HEK293T (cell line): ENCODE results near the gene HMCN2.

ENCODE experiments used
- CTCF ChIA-PET: fragments of 350-600 bp; formaldehyde crosslinking; extraction: SDS; loops from one replicate; lab custom pipeline; 2021; ENCODE audit warnings: antibody characterized with exemption, inconsistent platforms; lab: Yijun Ruan, JAX
- POLR2A ChIA-PET: fragments of 350-600 bp; formaldehyde crosslinking; extraction: SDS; loops from one replicate; lab custom pipeline; 2020; ENCODE audit warnings: antibody characterized with exemption, inconsistent platforms; lab: Yijun Ruan, JAX
- DNase-seq: peaks from one replicate; pipeline ENCODE4 v3.0.0; 2012; ENCODE audit warnings: mixed read lengths; ENCODE audit errors: extremely low spot score
- ARNT ChIP-seq: fragments of 450-650 bp; IDR thresholded peaks from 2 replicates; pipeline ENCODE4 v1.6.1; 2017; ENCODE audit warnings: mild to moderate bottlenecking
- BHLHE40 ChIP-seq: fragments of 450-650 bp; IDR thresholded peaks from 2 replicates; pipeline ENCODE4 v1.6.1; 2016; ENCODE audit warnings: mild to moderate bottlenecking, moderate library complexity, borderline replicate concordance
- CTBP1 ChIP-seq: fragments of 450-650 bp; IDR thresholded peaks from 2 replicates; pipeline ENCODE4 v1.6.1; 2016; ENCODE audit warnings: borderline replicate concordance
- ELF4 ChIP-seq: fragments of 450-650 bp; IDR thresholded peaks from 2 replicates; pipeline ENCODE4 v1.6.1; 2017; ENCODE audit warnings: antibody characterized with exemption
- FOXA1 ChIP-seq: fragments of 450-650 bp; IDR thresholded peaks from 2 replicates; pipeline ENCODE4 v1.6.1; 2016; ENCODE audit warnings: mild to moderate bottlenecking
- FOXK2 ChIP-seq: fragments of 450-650 bp; IDR thresholded peaks from 2 replicates; pipeline ENCODE4 v1.6.1; 2016; ENCODE audit warnings: mild to moderate bottlenecking
- FOXM1 ChIP-seq: fragments of 450-650 bp; IDR thresholded peaks from 2 replicates; pipeline ENCODE4 v1.6.1; 2017; ENCODE audit warnings: mild to moderate bottlenecking, borderline replicate concordance
- HDGF ChIP-seq: fragments of 450-650 bp; IDR thresholded peaks from 2 replicates; pipeline ENCODE4 v1.6.1; 2017; ENCODE audit warnings: antibody characterized with exemption, borderline replicate concordance
- L3MBTL2 ChIP-seq: fragments of 450-650 bp; conservative IDR thresholded peaks from 2 replicates; pipeline ENCODE4 v1.6.1; 2016; ENCODE audit warnings: mild to moderate bottlenecking
- LEF1 ChIP-seq: fragments of 450-650 bp; IDR thresholded peaks from 2 replicates; pipeline ENCODE4 v1.6.1; 2017; ENCODE audit warnings: mild to moderate bottlenecking, borderline replicate concordance
- NFRKB ChIP-seq: fragments of 450-650 bp; IDR thresholded peaks from 2 replicates; pipeline ENCODE4 v1.6.1; 2016; ENCODE audit warnings: mild to moderate bottlenecking, moderate library complexity
- PKNOX1 ChIP-seq: fragments of 450-650 bp; IDR thresholded peaks from 2 replicates; pipeline ENCODE4 v1.6.1; 2016
- SP1 ChIP-seq: fragments of 450-650 bp; IDR thresholded peaks from 2 replicates; pipeline ENCODE4 v1.6.1; 2017
- SUZ12 ChIP-seq: fragments of 450-650 bp; IDR thresholded peaks from 2 replicates; pipeline ENCODE4 v1.6.1; 2016; ENCODE audit warnings: mild to moderate bottlenecking
- TARDBP ChIP-seq: fragments of 450-650 bp; IDR thresholded peaks from 2 replicates; pipeline ENCODE4 v1.6.1; 2016
- ZNF384 ChIP-seq: fragments of 450-650 bp; IDR thresholded peaks from 2 replicates; pipeline ENCODE4 v1.6.1; 2016

HMCN2 gene

DNA sequence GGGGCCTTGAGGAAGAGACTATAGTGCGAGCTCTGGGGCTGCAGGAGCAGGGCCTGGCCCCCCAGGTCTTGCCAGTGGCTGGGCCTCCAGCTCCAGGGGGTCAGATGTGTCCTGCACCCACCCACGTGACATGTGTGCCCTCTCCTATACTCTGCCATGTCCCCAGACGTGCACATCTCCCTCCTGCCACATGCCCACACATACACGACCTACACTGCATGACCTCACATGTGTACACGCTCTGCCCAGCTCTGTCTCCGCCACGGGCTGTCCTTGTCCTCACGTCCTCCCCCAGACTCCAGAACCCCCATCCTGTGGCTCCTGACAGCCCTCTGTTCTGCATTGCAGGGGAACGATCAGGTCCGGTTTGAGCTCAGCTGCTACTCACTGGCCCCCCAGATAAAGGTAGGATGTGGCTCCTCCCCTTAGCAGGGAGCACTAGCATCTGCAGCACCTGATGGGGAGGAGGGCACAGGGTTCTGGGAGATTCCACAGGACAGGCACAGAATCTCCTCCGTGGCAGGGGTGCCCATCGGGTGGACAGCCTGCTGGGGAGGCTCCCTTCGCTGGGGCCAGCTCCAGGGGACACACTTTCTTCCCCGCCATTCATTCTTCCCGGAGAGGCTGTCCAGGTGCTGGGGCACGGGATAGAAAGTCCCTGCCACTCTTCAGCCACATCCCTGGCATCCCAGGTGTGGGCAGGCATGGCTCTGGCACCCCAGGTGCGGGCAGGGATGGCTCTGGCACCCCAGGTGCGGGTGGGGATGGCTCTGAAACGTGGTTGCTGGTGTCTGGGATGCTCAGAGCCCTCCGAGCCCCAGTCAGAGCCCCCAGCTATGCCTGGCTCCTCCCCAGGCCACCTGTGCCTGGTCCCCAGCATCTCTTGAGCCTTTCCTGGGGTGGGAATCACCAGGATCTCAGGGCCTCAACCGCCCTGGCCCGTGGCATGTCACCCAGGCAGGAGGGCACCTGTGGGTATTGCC is 198.5 kb downstream of the HMCN2 start:
- DNase-seq = no peak
- TF ChIP-seq ARNT (no peak), PKNOX1 (no peak), LEF1 (no peak), ZNF384 (no peak), FOXM1 (no peak), HDGF (no peak), L3MBTL2 (no peak), SUZ12 (no peak), FOXK2 (no peak), FOXA1 (no peak), TARDBP (no peak), BHLHE40 (no peak), ELF4 (no peak), SP1 (no peak), NFRKB (no peak), CTBP1 (no peak)
- POLR2A ChIA-PET = interaction anchor here (1.3 kb wide), 1 partner anchor 230 kb away, joined by 3 read pairs; the partner anchor contains the start of gene EXOSC2
- CTCF ChIA-PET = interaction anchor here (1.1 to 1.4 kb wide), 2 partner anchors 159 to 219 kb away, joined by 3 to 6 read pairs; no protein-coding TSS in a partner anchor

- ChIA-PET CTCF (interaction anchor here (1.1 to 1.4 kb wide), 2 partner anchors 158 to 217 kb away, joined by 3 to 6 read pairs; no protein-coding TSS in a partner anchor), POLR2A (no interaction called here)
- no peak for TF ChIP-seq SP1
- TF ChIP-seq SUZ12 = no peak
- TF ChIP-seq PKNOX1 = no peak
- DNase-seq = no peak
Measured at GRCh38 chr9:130465383-130466096, 200.0 kb downstream of the HMCN2 start.

DNA sequence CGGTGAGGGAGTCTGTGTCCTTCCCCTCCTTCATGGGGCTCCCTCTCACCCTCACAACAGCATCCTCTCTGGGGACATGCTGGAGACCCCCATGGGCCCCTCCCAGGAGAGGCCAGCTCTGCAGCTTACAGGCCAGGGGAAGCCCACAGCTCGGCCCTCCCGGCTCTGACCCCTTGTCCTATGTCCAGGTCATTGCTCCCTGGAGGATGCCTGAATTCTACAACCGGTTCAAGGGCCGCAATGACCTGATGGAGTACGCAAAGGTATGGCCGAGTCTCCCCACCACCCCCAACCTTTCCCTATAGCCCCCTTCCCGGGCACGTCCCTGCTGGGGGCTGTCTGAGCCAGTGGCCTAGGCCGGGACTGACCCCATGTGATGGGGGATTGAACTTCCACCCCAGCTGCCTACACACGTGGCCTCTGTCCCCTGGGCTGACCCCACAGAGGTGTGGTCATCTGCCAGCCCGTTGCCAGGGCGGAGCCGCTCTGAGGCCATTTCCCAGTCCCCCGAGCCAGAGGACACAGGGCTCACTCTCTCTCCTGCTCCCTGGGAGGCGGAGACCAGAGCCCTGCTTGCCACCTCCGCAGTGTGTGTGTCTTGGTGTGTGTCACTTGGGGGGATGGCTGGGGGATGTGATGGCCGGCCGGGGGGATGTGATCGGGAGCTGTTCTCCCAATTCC is 201.1 kb downstream of the HMCN2 start:
- ChIA-PET POLR2A (no interaction called here), CTCF (no interaction called here)
- DNase-seq = no peak
- TF ChIP-seq FOXK2 (no peak), CTBP1 (no peak), SP1 (no peak), FOXM1 (no peak)

DNA sequence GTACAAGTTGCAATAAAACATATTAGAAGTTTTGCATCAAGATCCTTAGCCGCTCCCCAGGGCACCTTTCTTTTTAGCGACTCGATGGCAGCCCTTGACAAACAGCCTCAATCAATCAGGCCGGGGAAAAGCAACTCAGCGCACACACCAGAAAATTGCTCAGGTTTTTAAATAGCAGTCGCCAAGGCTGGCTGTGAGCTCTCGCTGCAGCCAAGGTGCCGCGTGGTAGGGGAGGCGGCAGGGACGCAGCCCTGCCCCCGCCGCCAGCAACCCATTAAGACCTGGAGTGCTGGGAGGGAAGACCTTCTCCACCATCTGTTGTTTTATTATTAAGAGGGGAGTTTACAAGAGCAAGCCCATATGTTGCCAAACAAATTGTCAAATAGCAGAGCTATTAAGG is 201.8 kb downstream of the HMCN2 start:
- no peak for DNase-seq
- ChIA-PET POLR2A (no interaction called here), CTCF (interaction anchor here (0.5 kb wide), 1 partner anchor 681 kb away, joined by 4 read pairs; no protein-coding TSS in a partner anchor)
- TF ChIP-seq SUZ12 = no peak
- no peak for TF ChIP-seq PKNOX1
- no peak for TF ChIP-seq HDGF
- TF ChIP-seq TARDBP = no peak
- TF ChIP-seq LEF1 = no peak
- no peak for TF ChIP-seq ARNT
- TF ChIP-seq ZNF384 = no peak
- no peak for TF ChIP-seq BHLHE40
- TF ChIP-seq FOXM1 = no peak
- TF ChIP-seq SP1 = no peak
- no peak for TF ChIP-seq CTBP1
- TF ChIP-seq L3MBTL2 = no peak
- TF ChIP-seq FOXK2 = no peak
- no peak for TF ChIP-seq FOXA1
- no peak for TF ChIP-seq NFRKB
- TF ChIP-seq ELF4 = no peak

DNA sequence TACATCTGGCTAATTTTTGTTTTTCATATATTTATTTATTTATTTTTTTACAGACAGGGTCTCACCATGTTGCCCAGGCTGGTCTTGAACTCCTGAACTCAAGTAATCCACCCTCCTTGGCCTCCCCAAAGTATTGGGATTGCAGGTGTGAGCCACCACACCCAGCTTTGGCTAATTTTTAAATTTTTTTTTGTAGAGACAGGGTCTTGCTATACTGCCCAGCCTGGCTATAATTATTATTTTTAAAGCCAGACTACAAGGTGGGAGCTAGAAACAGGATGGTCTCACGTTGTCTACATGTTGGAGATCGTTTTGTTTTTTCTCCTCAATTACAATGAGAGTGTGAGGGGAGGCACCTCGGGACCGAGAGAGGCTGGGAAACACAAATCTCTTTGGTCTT is 203.0 kb downstream of the HMCN2 start:
- POLR2A ChIA-PET = no interaction called here
- TF ChIP-seq FOXM1 (no peak), LEF1 (no peak), BHLHE40 (no peak)
- CTCF ChIA-PET = interaction anchor here (0.6 kb wide), 1 partner anchor 167 kb away, joined by 3 read pairs; no protein-coding TSS in a partner anchor
- no peak for DNase-seq

DNA sequence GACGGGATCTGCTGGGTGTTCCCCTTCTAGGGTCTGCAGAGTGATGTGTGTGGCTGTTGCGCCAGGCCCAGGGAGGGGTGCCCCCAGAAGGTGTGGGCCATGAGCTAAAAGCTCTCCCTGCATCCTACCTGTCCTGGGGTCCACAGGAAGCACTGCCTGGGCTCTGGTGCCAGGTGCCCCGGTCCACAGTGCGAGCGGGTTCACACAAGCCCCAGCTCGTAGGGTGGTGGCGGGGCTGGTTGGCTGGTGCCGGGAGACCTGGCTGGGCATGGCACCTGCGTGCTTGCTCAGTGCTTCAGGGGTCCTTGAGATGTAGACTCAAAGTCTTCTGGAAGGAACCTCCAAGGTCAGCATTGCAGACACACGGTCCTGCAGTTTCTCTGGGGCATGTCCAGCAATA is 204.7 kb downstream of the HMCN2 start:
- no peak for DNase-seq
- no peak for TF ChIP-seq L3MBTL2
- ChIA-PET POLR2A (no interaction called here), CTCF (no interaction called here)
